AG09319 (cell line): ENCODE measurements around the gene CBLB.

Experiments
- DNase-seq: peaks from one replicate; pipeline ENCODE4 v3.0.0-alpha.2; 2010; ENCODE audit warnings: low read depth; ENCODE audit errors: extremely low read depth
- CTCF ChIP-seq: IDR thresholded peaks from 2 replicates; pipeline ENCODE4 v1.5.1; 2011; ENCODE audit warnings: low read depth, mild to moderate bottlenecking, inconsistent platforms, low read length, moderate library complexity

Gene CBLB

GRCh38 chr3:105780107-105780506 lies 88.7 kb downstream of the CBLB start:
- DNase-seq, result no peak
- TF ChIP-seq CTCF, result no peak

GRCh38 chr3:105775368-105775767 lies 93.4 kb downstream of the CBLB start:
- no peak for TF ChIP-seq CTCF
- DNase-seq, result no peak

DNA sequence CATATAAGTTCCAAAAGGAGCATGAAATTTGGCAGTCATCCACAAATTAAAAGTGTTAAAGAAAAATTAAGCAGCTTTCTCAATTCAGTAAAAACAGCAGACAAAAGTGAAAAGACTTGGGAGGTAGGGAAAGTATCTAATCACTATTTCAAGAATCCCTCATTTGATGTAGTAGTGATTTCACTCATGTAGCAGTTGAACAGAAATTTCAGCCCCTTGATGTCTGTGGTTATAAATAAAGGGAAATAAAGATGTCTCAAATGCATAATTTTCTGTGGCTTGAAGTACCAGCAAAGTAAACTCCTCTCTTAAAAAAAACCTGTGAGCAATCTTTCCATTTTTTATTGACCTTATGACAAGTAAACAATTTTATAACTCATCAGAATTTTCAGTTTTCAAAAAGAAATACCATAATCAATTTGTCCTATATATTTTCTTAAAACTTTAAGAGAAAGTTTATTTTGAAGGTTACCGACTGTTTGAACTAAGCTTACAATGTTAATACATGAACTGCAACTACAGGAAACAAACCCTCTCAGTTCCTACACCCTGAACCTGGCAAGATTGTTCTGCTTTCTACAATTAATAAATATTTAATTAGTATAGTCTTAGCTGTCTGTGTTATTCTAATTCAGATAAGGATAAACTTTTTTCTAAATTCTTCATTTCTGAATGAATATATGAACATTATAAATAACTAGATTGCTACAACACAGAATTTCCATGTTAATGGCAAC lies 94.2 kb downstream of the CBLB start:
- no peak for DNase-seq
- TF ChIP-seq CTCF, result no peak

GRCh38 chr3:105773291-105773690 lies 95.5 kb downstream of the CBLB start:
- TF ChIP-seq CTCF, result no peak
- no peak for DNase-seq

DNA sequence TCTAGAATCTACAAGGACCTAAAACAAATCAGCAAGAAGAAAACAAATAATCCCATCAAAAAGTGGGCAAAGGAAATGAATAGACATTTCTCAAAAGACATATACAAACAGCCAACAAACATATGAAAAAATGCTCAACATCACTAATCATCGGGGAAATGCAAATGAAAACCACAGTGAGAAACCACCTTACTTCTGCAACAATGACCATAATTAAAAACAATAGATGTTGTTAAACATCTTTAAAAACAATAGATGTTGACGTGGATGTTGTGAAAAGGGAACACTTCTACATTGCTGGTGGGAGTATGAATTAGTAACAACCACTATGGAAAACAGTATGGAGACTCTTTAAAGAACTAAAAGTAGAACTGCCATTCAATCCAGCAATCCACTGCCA lies 96.2 kb downstream of the CBLB start:
- no peak for TF ChIP-seq CTCF
- no peak for DNase-seq

- TF ChIP-seq CTCF, result no peak
- no peak for DNase-seq
Observed at GRCh38 chr3:105771392-105771791, 97.4 kb downstream of the CBLB start.

GRCh38 chr3:105770410-105770809 lies 98.4 kb downstream of the CBLB start:
- TF ChIP-seq CTCF, result no peak
- no peak for DNase-seq
